HT-29 (cell line): Measurements from ENCODE around the gene POLRMT. TPM values are rescaled to one million over a fixed set of nuclear protein-coding genes. Genes with fewer than 3 reads are reported as not detected.
"Not testable (repeated sequence)": the region's sequence is repeated elsewhere in the genome, so short reads cannot be mapped to it uniquely, and the experiment has no call there.

ENCODE experiments used
- DNase-seq: peaks from one replicate; pipeline ENCODE4 v3.0.0-alpha.2; 2015; ENCODE audit warnings: low spot score
- total RNA-seq: library from RNA; depleted of rRNA; stranded (reverse); fragments of >200 nt; shearing (Covaris generic); gene quantifications from 2 replicates; pipeline ENCODE4 v1.2.3, GENCODE V29; 2014

The POLRMT gene
- total RNA-seq, 1 experiment from 2014 or later, result 89.6 TPM

DNA sequence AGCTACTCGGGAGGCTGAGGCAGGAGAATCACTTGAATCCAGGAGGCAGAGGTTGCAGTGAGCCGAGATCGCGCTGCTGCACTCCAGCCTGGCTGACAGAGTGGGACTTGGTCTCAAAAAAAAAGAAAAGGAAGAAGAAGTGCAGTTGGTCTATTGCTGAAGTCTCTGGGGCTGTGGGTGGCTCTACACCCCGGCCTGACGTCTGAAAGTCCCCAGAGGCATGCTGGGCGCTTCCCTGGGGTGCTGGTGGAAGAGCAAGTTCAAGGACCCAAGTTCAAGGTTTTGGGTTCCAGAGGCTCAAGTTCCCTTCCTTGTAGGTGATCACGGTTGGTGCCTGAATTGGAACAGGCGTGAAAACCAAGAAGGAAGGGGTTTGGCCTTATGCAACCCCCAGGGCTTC, 39.8 kb downstream of the POLRMT start:
- no peak for DNase-seq

DNA sequence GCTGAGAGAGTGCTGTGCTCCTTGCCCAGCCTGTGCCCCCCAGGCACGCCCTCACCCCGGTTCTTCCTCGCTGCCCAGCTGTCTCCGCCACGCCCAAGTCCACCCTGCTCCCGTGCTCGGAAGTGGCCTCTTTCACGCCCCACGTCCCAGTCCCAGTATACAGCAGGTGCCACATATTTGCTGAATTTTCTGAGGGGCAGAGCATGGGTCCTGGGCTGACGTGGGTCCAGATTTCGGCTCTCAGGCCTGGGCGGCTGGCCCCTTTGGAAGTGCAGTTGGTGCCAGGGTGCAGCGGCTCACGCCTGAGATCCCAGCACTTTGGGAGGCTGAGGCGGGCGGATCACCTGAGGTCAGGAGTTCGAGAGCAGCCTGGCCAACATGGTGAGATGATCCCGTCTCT, 40.3 kb downstream of the POLRMT start:
- no peak for DNase-seq

DNA sequence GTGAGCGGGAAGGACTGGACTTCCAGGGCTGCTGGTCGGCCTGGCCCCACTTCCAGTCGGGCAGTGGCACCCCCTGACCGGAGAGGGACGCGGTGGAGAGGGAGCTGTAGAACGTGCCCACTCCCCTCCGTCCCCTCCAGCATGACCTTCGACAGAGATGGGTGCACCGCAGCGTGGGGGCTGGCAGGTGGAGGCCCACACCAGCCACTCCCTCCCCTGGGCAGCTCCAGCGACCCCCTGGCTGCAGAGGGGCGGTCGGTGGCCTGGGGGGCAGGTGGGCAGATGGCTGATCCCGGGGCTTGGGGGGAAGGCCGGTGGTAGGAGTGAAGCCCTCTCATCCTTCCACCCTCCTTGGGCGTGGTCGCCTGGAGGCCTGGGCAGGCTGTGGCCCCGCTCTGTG, 41.2 kb downstream of the POLRMT start:
- no peak for DNase-seq

DNA sequence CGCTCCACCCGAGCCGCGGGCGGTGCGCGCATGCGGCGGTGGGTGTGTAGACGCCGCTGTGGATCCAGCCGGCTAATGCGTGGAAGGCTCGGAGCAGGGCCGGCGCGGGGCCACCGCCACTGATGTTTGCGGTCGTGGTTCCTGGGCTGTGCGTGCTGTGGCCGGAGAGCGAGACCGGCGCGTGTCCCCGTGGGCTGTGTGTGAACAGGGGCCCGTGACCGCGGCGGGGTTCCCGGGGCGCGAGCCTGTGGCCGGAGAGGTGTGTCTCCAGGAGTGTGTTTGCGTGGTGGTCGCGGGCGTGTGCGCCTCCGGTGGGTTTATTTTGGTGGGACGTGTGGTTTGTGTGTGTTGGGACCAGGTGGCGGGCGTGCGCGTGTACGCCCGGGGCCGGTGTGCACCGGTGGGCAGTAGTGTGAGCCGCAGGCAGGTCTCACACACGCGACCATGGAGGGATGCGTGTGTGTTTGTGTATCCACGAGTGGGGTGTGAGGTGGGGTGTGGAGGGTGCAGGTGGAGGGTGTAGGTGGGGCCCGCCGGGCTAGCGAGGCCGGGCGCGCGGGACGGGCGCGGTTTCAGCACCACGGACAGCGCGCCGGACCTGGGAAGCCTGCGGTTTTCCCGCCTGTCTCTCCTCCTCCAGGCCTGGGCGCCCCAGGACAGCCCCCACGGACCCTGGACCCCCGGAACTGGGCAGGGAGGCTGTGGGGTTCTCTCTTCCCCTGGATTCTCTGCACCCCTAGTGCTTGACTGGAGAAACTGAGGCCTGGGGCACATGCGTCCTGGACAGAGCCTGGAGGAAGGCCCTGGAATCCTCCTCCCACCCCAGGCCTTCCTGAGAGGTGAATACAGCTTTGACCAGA, 42.0 kb downstream of the POLRMT start:
- DNase-seq, result peak; percentile 32

DNA sequence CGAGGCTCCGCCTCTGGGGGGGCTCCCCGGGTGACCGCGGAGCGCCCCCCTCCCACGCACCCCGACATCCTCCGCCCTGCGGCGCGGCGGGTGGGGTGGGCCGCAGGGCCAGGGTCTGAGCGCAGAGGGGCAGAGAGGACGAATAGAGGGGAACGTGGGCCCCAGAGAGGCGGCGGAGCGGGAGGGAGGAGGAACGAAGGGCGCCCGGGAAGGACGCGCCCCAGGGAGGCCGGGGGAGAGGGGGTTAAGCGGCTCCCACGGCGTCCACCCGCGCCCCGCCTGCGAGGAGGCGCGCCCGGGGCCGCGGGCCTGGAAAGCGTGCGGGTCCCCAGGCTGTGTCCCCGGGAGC, 42.6 kb downstream of the POLRMT start:
- no peak for DNase-seq

DNA sequence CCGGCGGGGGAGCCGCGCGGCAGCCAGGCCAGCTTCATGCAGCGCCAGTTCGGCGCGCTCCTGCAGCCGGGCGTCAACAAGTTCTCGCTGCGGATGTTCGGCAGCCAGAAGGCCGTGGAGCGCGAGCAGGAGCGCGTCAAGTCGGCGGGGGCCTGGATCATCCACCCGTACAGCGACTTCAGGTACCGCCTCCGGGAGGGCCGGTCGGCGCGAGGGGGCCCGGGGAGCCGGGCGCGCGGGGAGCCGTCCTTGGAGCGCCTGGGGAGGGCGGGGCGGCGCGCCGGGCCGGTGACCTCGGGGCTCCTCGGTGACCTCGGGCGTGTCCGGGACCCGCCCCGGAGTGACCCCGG, 43.0 kb downstream of the POLRMT start:
- DNase-seq, result no peak

DNA sequence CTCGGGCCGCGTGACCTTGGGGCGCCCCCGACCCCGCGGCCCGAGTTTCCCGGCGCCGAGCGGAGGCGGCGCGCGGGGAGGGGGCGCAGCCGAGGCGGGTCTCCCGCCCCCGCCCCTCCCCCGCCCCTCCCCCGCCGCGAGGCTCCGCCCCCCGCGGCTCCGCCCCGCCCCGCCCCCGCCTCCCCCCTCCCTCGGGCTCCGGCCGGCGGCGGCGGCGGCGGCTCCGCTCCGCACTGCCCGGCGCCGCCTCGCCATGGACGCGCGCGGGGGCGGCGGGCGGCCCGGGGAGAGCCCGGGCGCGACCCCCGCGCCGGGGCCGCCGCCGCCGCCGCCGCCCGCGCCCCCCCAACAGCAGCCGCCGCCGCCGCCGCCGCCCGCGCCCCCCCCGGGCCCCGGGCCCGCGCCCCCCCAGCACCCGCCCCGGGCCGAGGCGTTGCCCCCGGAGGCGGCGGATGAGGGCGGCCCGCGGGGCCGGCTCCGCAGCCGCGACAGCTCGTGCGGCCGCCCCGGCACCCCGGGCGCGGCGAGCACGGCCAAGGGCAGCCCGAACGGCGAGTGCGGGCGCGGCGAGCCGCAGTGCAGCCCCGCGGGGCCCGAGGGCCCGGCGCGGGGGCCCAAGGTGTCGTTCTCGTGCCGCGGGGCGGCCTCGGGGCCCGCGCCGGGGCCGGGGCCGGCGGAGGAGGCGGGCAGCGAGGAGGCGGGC, 43.5 kb downstream of the POLRMT start, which contains the start of gene HCN2:
Gene HCN2, plus strand, starts transcription at position 189 of the 703 bp plus-strand sequence. Its CDS starts 65 bp downstream, at position 254.
- no peak for DNase-seq

DNA sequence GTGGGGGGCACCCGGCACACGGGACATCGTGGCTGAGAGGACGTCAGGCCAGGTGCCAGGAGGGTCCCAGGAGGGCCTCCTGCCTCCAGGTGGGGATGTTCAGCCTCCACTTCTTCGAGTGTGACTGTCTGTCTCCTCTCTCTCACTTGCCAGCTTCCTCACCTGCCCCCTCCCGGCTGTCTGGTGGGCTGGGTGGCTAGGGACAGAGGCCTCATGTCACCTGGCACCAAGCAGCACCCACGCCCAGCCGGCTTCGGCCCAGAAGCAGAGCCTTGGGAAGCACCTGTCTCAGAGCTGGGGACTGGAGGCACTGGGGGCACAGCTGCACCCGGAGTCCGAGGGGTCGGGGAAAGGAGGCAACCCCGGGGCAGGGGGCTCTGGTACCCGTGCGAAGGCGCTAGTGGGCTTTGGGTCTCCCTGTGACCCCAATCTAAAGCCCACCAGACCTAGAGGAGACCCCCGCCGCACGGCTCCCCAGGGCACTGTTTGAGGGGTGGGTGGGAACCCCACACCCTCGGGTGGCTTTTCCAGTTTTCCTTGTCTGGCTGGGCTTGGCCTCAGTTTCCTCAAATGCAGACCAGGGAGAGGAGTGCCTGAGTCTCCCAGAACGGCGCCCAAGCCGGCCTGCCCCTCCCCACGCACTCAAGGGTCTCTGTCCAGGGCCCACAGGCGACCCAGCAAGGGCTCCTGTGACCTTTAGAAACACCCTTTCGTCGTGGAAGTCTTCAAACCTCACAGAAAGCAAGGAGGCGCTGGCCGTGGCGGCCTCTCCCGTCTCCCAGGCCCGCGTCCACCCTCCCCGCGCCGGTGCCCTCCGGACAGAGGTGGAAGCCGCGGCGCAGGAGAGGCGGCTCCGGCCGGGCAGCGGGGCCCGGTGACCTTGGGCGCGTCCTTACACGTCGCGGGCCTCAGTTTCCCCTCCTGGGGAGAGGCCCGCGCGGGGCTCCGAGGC, 44.3 kb downstream of the POLRMT start:
- no peak for DNase-seq

DNA sequence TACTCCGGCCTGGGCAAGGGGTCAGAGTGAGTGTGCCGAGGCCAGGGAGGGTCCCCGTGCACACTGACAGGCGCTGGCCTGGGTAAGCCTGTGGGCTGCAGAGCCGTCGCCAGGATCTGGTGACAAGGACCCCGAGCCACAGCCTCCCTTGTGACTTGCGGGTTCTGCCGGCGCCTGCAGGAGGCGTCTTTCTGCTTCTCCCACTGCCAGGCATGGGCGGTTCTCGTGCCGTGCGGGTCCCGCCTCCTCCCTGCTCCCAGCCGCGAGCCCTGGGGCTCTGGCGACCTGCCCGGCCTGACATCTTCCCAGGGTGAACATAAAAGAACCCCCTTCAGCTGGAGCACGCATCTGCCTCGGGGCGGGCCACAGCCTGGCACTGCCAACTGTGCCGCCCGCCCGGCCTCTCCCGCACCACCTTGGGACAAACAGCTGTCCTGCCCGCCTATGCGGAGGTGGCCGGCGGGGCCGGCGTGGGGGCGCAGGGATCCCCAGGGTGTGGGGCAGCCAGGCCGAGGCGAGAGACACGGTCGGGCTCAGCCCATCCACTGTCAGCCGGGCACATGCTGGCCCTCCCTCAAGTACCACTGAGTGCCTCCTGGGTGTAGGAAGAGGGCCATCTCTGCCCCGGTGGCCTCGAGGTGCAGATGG, 45.1 kb downstream of the POLRMT start:
- DNase-seq, result peak; percentile 68

DNA sequence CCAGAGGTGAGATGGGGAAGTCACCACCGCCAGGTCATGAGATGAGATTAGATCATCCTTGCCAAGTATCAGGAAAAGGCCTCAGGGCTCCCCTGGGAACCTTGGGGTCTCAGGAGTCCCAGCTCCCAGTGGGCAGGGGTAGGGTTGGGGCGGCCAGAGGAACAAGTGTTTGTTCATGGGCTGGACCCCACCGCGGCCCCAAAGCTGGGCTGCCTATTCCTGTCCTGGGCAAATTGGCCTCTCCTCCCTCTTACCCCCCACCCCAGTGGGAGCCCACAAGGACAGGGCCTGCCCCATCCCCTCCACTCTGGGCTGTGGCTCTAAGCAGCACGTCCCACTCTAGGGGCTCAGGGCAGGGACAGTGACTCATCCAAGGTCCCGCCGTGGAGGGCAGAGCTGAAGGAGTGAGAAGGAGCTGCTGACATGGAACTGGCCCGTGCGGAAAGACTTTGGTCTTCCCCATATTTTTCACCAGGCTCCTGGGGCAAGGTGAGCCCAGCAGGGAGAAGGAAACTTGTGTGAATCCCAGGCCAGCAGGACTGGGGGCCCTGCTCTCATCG, 47.7 kb downstream of the POLRMT start:
- no peak for DNase-seq

DNA sequence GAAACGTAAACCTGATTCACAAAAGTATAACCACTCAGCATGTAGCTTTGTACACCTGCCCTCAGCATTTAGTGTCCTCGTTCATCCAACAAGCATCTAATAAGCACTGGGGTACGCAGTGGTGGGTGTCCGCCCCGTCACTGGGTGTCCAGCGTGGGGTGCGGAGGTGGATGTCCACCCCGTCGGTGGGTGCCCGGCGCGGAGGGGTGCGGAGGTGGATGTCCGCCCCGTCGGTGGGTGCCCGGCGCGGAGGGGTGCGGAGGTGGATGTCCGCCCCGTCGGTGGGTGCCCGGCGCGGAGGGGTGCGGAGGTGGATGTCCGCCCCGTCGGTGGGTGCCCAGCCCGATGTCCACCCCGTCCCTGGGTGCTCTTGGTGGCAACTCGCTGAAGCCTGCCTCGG, 48.2 kb downstream of the POLRMT start:
- DNase-seq, result not testable (repeated sequence)

DNA sequence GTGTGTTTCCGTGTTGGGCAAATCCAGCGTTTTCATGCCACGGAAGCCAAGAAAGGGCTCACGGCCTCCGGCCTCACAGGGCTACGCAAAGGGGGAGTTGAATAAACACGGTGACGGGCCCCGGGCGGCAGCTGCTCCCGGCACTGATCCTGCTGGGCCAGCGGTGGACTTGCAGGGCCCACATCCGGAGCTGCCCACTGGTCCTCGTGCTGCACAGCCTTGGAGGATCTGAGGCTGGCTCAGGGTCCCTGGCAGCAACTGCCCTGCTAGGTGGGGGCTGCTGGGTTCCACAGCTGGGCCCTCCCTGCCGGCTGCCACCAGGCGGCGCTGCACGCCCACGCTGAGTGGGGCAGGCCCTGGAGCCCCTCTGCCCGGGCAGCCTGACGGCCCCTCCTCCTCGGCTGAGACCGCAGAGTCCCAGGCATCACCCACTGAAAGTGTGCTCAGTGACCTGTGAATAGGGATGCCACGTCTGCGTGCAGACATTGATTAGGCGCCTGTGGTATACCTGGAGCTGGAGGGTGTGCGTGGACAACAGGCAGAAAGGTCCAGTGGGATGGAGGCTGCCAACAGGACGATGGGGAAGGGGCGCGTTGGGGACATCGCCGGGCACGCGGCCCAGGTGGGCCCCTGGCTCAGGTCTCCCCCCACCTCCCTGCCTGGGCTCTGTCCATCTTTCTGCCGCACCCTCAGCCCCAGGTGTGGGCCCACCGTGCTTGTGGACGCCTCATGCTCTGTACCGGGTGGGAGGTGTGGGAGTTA, 48.9 kb downstream of the POLRMT start:
- DNase-seq, result peak; percentile 49

DNA sequence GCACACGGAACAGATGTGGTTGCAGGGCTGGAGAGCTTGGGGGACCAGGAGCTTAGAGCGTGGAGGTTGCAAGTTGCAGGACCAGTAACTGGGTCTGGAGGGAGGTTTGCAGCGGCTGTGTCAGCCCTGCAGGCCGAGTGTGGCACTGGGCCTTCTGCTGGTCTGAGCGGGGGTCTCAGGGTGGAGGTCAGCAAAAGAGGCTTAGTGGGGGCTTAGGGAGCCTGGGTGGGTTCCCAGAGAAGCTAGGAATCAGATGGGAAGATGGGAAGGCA, 49.4 kb downstream of the POLRMT start:
- DNase-seq, result no peak

DNA sequence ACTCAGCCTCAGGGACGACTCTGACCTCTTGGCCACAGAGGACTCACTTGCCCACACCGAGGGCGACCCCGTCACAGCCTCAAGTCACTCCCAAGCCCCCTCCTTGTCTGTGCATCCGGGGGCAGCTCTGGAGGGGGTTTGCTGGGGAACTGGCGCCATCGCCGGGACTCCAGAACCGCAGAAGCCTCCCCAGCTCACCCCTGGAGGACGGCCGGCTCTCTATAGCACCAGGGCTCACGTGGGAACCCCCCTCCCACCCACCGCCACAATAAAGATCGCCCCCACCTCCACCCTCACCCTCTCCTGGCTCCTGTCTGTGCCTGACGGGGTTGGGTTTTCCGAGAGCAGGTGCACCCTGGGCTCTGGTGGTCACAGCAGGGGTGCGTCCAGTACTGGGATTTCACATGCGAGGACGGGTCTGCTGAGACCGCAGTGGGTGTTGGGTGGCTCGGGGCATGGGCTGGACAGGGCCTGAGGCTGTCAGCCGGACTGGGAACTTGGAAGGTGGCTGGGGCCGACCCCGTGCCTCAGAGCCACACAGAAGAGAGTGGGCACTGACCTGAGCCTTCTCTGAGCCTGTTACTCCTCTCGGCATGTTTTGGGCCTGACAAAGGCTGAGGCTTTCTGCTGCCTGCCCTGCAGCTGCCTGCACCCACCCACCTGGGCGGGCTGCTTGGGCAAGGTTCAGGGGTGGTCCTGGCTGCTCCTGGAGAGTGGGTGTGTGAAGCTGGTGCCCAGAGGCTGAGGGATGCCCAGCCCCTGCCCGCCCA, 50.0 kb downstream of the POLRMT start:
- no peak for DNase-seq

DNA sequence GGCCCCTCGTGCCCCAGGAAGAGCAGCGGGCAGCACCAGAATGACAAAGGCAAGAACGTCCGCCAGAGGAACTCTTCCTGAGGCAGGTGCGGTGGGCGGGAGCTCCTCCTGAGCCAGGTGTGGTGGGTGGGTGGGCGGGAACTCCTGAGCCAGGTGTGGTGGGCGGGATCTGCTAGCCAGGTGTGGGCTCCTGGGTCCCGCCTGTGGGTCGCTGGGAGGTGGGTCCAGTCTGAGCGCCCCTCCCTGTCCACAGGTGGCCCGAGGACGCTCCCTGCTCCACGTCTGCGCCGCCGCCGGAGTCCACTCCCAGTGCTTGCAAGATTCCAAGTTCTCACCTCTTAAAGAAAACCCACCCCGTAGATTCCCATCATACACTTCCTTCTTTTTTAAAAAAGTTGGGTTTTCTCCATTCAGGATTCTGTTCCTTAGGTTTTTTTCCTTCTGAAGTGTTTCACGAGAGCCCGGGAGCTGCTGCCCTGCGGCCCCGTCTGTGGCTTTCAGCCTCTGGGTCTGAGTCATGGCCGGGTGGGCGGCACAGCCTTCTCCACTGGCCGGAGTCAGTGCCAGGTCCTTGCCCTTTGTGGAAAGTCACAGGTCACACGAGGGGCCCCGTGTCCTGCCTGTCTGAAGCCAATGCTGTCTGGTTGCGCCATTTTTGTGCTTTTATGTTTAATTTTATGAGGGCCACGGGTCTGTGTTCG, 50.7 kb downstream of the POLRMT start:
- no peak for DNase-seq

DNA sequence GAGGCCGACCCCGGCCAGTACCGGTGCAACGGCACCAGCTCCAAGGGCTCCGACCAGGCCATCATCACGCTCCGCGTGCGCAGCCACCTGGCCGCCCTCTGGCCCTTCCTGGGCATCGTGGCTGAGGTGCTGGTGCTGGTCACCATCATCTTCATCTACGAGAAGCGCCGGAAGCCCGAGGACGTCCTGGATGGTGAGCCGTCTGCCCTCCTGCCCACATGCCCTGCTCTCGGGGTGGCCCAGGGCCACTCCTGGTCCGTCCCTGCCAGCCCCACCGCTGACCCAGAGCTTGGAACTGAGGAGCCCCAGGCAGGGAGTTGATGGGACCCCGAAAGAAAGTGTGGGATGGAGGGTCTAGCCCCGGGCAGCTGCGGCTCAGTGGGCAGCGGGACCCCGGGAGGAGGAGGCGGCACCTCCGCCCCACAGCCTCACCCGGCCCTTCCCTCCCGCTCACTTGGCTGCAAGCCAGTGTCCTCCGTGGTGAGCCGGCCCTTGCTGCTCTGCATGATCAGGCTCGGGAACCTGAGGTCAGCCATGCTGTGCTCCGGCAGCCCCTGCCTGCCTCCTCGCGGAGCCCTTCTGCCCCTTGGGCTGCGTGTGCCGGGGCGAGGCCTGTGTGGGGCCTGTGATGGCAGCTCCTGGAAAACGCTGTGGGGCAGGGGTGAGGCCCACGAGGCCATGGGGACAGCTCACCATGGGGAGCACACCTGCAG, 51.8 kb downstream of the POLRMT start:
- DNase-seq, result peak; percentile 33

DNA sequence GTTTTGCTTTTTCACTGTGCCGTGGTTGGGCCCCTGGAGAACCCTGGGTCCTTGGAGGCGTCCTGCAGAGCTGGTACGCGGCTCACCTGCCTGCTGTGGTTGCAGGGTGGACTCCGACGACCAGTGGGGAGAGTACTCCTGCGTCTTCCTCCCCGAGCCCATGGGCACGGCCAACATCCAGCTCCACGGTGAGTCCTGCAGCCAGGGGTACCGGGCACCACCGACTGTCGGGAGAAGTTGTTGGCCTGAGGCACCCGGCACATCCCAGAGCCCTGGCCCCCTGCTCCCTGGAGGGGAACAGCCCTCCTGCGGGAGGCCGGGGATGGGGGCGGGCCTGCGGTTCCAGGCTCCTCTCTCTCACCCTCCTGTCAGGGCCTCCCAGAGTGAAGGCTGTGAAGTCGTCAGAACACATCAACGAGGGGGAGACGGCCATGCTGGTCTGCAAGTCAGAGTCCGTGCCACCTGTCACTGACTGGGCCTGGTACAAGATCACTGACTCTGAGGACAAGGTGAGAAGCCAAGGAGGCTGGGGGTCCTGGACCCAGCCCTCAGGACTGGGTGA, 53.0 kb downstream of the POLRMT start:
- DNase-seq, result no peak

DNA sequence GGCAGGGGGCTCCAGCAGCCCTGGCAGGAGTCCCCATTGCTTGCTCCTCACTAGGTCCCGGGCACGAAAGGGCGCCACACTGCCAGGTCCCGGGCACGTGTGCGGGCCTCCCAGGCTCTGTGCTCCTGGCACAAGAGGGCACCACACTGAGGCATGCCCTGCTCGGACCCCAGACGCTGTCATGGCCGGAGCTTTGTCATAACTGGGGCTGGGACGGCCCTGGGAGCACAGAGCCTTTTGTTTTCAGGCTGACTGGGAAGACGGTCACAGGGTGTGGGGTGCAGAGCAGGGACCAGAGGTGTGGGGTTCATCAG, 53.5 kb downstream of the POLRMT start:
- no peak for DNase-seq
